ENCODE measurements around the gene HSPA12B. TPM values are rescaled to one million over a fixed set of nuclear protein-coding genes. Genes with fewer than 3 reads are reported as not detected.

The HSPA12B gene
- polyA plus RNA-seq, 1 of the 3 experiments (the other 2 are of a cell fraction), result 0.46 TPM

GRCh38 chr20:3752386-3752759 is 19.9 kb downstream of the HSPA12B start:
- H3K27me3 ChIP-seq (ENCODE audit: insufficient read depth), result no peaks in the 10 kb centered on the region
- no peak overlapping the region for H3K4me3 ChIP-seq (ENCODE audit: low read depth in 2 of 2, low read length in 1 of 2)
- no peak for DNase-seq
- H3K9me3 ChIP-seq, result no peaks in the 10 kb centered on the region
- ChIA-PET POLR2A (interaction anchor here (1.0 to 2.0 kb wide), 2 partner anchors 16 to 68 kb away, joined by 3 to 7 read pairs; partner anchors contain the start of genes ADISSP and AP5S1), CTCF (interaction anchor here (0.6 to 9.8 kb wide), 18 partner anchors 11 to 189 kb away, joined by 3 to 151 read pairs (median 4); partner anchors contain the start of genes ADISSP, CENPB and SPEF1)
- WGBS (ENCODE audit: low lambda C conversion rate), result 95% methylated on average over 13 of the region's 13 CpGs
- H3K79me2 ChIP-seq (ENCODE audit: insufficient read depth), result no peaks in the 10 kb centered on the region
- no peak overlapping the region for H3K9ac ChIP-seq
- peaks cover 4 to 10% of the 10 kb centered on the region in 2 experiments for H3K36me3 ChIP-seq (replicated peaks in 1 of 2; ENCODE audit: control insufficient read depth in 1 of 2, insufficient read depth in 2 of 2, low read length in 1 of 2)
- no peak overlapping the region for H3K4me2 ChIP-seq
- peaks cover 0 to 6% of the 10 kb centered on the region in 2 experiments; a peak in 1 of 4 replicates for H3K4me1 ChIP-seq (ENCODE audit: control insufficient read depth in 1 of 2, insufficient read depth in 2 of 2, low read depth in 1 of 2, low read length in 1 of 2)
- no peak overlapping the region for H3K27ac ChIP-seq (ENCODE audit: low read depth in 2 of 2, low read length in 1 of 2)
- no peaks in the 10 kb centered on the region for H3F3A ChIP-seq (replicated peaks; ENCODE audit: insufficient read depth)
- H4K20me1 ChIP-seq (ENCODE audit: insufficient read depth), result no peaks in the 10 kb centered on the region
- no peaks in the 10 kb centered on the region for H3K9me2 ChIP-seq
- H2AFZ ChIP-seq (ENCODE audit: low read depth), result no peak overlapping the region
- TF ChIP-seq POLR2AphosphoS5 (IDR thresholded peaks at IDR 0.05; ENCODE audit: low read depth, low read length), result no peak
- TF ChIP-seq EZH2phosphoT487 (IDR thresholded peaks at IDR 0.05; ENCODE audit: borderline replicate concordance, low read depth), result no peak
- TF ChIP-seq USF2 (IDR thresholded peaks at IDR 0.05; ENCODE audit: borderline replicate concordance, low read depth, low read length), result no peak
- no peak for TF ChIP-seq EP300 (IDR thresholded peaks at IDR 0.05; ENCODE audit: borderline replicate concordance in 1 of 2, low read depth in 1 of 2, low read length in 1 of 2)
- TF ChIP-seq, protein P1, sequence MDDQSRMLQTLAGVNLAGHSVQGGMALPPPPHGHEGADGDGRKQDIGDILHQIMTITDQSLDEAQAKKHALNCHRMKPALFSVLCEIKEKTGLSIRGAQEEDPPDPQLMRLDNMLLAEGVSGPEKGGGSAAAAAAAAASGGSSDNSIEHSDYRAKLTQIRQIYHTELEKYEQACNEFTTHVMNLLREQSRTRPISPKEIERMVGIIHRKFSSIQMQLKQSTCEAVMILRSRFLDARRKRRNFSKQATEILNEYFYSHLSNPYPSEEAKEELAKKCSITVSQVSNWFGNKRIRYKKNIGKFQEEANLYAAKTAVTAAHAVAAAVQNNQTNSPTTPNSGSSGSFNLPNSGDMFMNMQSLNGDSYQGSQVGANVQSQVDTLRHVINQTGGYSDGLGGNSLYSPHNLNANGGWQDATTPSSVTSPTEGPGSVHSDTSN (IDR thresholded peaks at IDR 0.05), result no peak
- TF ChIP-seq TEAD4 (IDR thresholded peaks at IDR 0.05; ENCODE audit: borderline replicate concordance, insufficient read depth), result no peak
- TF ChIP-seq RAD21 (IDR thresholded peaks at IDR 0.05; ENCODE audit: low read length), result no peak
- no peak for TF ChIP-seq GABPA (IDR thresholded peaks at IDR 0.05; ENCODE audit: low read depth)
- no peak for TF ChIP-seq RCOR1 (IDR thresholded peaks at IDR 0.05; ENCODE audit: low read length)
- no peak for TF ChIP-seq ELF1 (IDR thresholded peaks at IDR 0.05)
- no peak for TF ChIP-seq FOSL2 (IDR thresholded peaks at IDR 0.05; ENCODE audit: borderline replicate concordance, low read depth)
- TF ChIP-seq YY1 (IDR thresholded peaks at IDR 0.05; ENCODE audit: low read depth), result no peak
- TF ChIP-seq IRF3 (IDR thresholded peaks at IDR 0.05; ENCODE audit: low read depth, low read length), result no peak
- no peak for TF ChIP-seq USF1 (IDR thresholded peaks at IDR 0.05; ENCODE audit: borderline replicate concordance, low read depth)
- no peak for TF ChIP-seq REST (IDR thresholded peaks at IDR 0.05; ENCODE audit: low read depth, low read length)
- no peak for TF ChIP-seq TAF1 (IDR thresholded peaks at IDR 0.05; ENCODE audit: borderline replicate concordance, low read depth, low read length)
